ENCODE measurements around the gene CNTN6. TPM values are rescaled to one million over a fixed set of nuclear protein-coding genes. Genes with fewer than 3 reads are reported as not detected.

The CNTN6 gene
- total and polyA plus RNA-seq, 2 of the 4 experiments (the other 2 are of a cell fraction): not detected

GRCh38 chr3:1444195-1444594 lies 351.4 kb downstream of the CNTN6 start:
- Histone ChIP-seq H3K4me2 (ENCODE audit: low read depth, low read length) (no peak overlapping the region), H3K27ac (ENCODE audit: insufficient read depth, low read length) (no peak overlapping the region), H2AFZ (replicated peaks; ENCODE audit: low read length, poor library complexity) (no peak overlapping the region), H3K4me3 (ENCODE audit: insufficient read depth, low read depth, low read length) (no peak overlapping the region), H4K91ac (ENCODE audit: insufficient read depth, low read depth, low read length) (no peak overlapping the region), H3K23ac (ENCODE audit: low read depth, low read length) (no peak overlapping the region), H3K9me1 (ENCODE audit: insufficient read depth, low read length) (no peaks in the 10 kb centered on the region), H4K5ac (ENCODE audit: low read depth, low read length) (no peak overlapping the region), H3K14ac (replicated peaks; ENCODE audit: low read depth, low read length) (no peak overlapping the region), H2BK15ac (ENCODE audit: low read depth, low read length) (no peak overlapping the region), H3K36me3 (ENCODE audit: control insufficient read depth, insufficient read depth, low read length) (no peaks in the 10 kb centered on the region), H4K8ac (ENCODE audit: low read depth in 2 of 2, low read length in 2 of 2) (no peak overlapping the region), H2BK20ac (ENCODE audit: low read depth, low read length) (no peak overlapping the region), H3K27me3 (ENCODE audit: control insufficient read depth, insufficient read depth, low read length) (no peaks in the 10 kb centered on the region), H2AK5ac (ENCODE audit: low read depth, low read length) (no peak overlapping the region), H2BK5ac (ENCODE audit: low read depth, low read length, poor library complexity, severe bottlenecking) (no peak overlapping the region), H3K9ac (ENCODE audit: low read depth, low read length) (no peak overlapping the region), H3K4ac (ENCODE audit: low read depth, low read length) (no peak overlapping the region), H2AK9ac (replicated peaks; ENCODE audit: low read depth, low read length, poor library complexity) (no peak overlapping the region), H3K56ac (ENCODE audit: extremely low read depth, insufficient read depth, low read length) (no peak overlapping the region), H3K18ac (ENCODE audit: low read depth, low read length) (no peak overlapping the region), H4K20me1 (ENCODE audit: insufficient read depth, low read length) (no peaks in the 10 kb centered on the region), H3K79me1 (ENCODE audit: low read depth in 1 of 2, low read length in 2 of 2) (no peaks in the 10 kb centered on the region), H2BK120ac (ENCODE audit: low read depth, low read length) (no peak overlapping the region), H3K9me3 (ENCODE audit: control insufficient read depth, insufficient read depth, low read length) (peaks cover 11% of the 10 kb centered on the region), H3K4me1 (ENCODE audit: control insufficient read depth, insufficient read depth, low read length) (no peaks in the 10 kb centered on the region)
- ATAC-seq (ENCODE audit: low read depth) (no peak), DNase-seq (no peak)
- TF ChIP-seq BHLHE40 (IDR thresholded peaks at IDR 0.05; ENCODE audit: low read depth, low read length) (no peak), MAZ (IDR thresholded peaks at IDR 0.05; ENCODE audit: borderline replicate concordance, low read depth, low read length) (no peak), CEBPB (IDR thresholded peaks at IDR 0.05; ENCODE audit: low read depth, low read length) (no peak), POLR2A (IDR thresholded peaks at IDR 0.05; ENCODE audit: low read depth, low read length) (no peak), CTCF (conservative IDR thresholded peaks at IDR 0.05; ENCODE audit: low read depth, low read length) (no peak), RAD21 (IDR thresholded peaks at IDR 0.05; ENCODE audit: low read length) (no peak), RFX5 (IDR thresholded peaks at IDR 0.05; ENCODE audit: low read depth, low read length) (no peak), FOS (IDR thresholded peaks at IDR 0.05; ENCODE audit: low read depth, low read length) (no peak), MXI1 (IDR thresholded peaks at IDR 0.05; ENCODE audit: borderline replicate concordance, low read depth, low read length) (no peak), SMC3 (IDR thresholded peaks at IDR 0.05; ENCODE audit: low read depth, low read length) (no peak), NFE2L2 (IDR thresholded peaks at IDR 0.05; ENCODE audit: low read depth, low read length) (no peak), MAFK (IDR thresholded peaks at IDR 0.05; ENCODE audit: low read depth, low read length) (no peak), RCOR1 (IDR thresholded peaks at IDR 0.05; ENCODE audit: insufficient replicate concordance, low read length) (no peak), CHD1 (IDR thresholded peaks at IDR 0.05; ENCODE audit: low read depth, low read length) (no peak), USF2 (IDR thresholded peaks at IDR 0.05; ENCODE audit: low read depth, low read length) (no peak)
- no CpG with 5 or more reads among the region's 3 CpGs for WGBS, 2 experiments (ENCODE audit: extremely low coverage in 2 of 2, insufficient read length in 1 of 2)
- dilution Hi-C loops (cut with HindIII; ENCODE audit: low sequenced_read_pairs, unreplicated experiment): no loop called here
- no TSS peak for BruUV-seq (replicated peaks)
- ChIA-PET POLR2A (ENCODE audit: unreplicated experiment) (no interaction called here), CTCF (no interaction called here)
- in situ Hi-C loops (cut with MboI; ENCODE audit: low sequenced_read_pairs): no loop called here
- intact Hi-C loops (cut with micrococcal nuclease): no loop called here
